GM19043 (cell line): ENCODE data around the gene GALR2.
"Not testable (repeated sequence)": the region's sequence is repeated elsewhere in the genome, so short reads cannot be mapped to it uniquely, and the experiment has no call there.

ENCODE experiments used
- ATAC-seq: cut with Tn5 transposase; IDR thresholded peaks from one replicate; pipeline ENCODE4 v1.9.1; 2021; ENCODE audit warnings: low read depth; ENCODE audit not compliant: unreplicated experiment

GALR2 gene

GRCh38 chr17:76049836-76050537, 24.6 kb upstream of the GALR2 start:
- ATAC-seq = no peak

- ATAC-seq = no peak
These were observed 23.8 kb upstream of the GALR2 start for GRCh38 chr17:76050538-76051467.

- no peak for ATAC-seq
These were observed 23.0 kb upstream of the GALR2 start for GRCh38 chr17:76051561-76051960.

GRCh38 chr17:76053246-76054111, 21.1 kb upstream of the GALR2 start:
- ATAC-seq = no peak

DNA sequence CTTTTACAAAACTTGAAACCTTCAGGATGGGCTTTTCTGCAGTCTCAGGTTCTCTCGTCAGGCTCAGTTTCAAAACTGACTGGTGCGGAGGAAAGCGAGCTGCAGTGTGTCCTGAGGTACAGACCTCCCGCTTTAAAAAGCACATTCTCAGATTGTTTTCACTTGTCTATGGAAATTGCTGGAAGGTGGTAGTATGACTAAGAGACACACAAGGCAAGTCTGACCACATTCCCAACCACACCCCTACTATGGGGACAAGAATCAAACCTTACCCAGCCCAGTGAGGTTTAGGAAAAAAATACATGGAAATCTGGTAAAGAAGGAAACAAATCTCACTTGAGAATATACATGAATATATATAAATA, 20.5 kb upstream of the GALR2 start:
- no peak for ATAC-seq

- no peak for ATAC-seq
These were observed 17.7 kb upstream of the GALR2 start for GRCh38 chr17:76056882-76057281.

DNA sequence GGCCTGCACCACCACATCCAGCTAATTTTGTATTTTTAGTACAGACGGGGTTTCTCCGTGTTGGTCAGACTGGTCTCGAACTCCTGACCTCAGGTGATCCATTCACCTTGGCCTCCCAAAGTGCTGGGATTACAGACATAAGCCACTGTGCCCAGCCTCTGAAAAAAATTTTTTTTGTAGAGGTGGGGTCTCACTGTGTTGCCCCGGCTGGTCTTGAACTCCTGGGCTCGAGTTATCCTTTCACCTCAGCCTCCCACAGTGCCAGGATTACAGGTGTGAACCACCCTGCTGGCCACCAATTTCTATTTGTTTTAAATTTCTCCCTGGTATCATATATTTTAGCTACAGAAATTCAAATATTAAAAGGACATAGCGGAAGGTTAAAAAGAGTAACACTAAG, 16.3 kb upstream of the GALR2 start:
- not testable (repeated sequence) for ATAC-seq

DNA sequence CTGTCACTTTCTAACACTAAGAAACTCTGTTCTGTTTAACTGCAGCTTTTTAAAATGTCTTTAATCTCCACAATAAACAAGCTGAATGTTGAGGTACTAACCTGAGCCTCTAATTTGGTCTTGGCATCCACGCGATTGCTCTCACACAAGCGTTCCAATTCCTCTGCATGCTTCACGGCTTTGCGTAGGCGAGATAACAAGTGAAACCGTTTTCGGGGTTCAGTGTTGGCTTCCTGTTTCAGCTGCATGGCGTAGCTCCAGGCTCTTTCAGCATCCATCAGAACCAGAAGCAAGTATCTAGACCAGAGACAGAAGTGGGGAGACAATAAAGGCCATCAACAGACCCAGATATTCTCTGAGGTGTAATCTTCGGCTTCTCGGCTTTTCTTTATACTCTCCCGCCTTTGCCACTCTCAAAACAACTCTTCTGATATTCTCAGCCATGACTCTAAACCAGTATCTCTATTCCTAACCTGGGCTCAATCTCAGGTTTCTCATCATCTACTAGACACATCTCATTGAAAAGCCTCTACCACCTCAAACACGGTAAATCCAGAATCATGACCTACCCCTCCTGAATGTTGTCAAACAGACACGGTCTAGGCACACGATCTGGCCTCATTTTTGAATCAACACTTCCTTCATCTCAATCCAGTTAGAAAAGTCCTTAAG, 10.6 kb upstream of the GALR2 start:
- ATAC-seq = no peak

DNA sequence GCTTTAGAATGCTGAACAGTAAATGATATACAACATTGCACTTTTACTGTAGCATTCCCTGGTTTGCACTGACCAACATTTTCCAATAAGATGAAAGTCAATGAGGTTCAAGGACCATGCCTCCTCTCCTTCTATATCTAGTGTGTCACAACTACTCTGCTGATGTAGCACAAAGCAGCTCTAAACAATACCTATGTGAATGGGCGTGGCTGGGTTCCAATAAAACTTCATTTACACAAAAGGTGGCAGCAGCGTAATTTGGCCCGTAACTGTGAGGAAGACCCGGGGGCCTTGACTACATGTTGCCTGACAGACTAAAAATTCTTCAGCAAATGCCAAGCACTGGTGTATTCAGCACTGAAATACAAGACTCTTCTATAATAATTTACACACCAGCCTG, 8.8 kb upstream of the GALR2 start:
- no peak for ATAC-seq

GRCh38 chr17:76071531-76072147, 2.9 kb upstream of the GALR2 start:
- no peak for ATAC-seq

DNA sequence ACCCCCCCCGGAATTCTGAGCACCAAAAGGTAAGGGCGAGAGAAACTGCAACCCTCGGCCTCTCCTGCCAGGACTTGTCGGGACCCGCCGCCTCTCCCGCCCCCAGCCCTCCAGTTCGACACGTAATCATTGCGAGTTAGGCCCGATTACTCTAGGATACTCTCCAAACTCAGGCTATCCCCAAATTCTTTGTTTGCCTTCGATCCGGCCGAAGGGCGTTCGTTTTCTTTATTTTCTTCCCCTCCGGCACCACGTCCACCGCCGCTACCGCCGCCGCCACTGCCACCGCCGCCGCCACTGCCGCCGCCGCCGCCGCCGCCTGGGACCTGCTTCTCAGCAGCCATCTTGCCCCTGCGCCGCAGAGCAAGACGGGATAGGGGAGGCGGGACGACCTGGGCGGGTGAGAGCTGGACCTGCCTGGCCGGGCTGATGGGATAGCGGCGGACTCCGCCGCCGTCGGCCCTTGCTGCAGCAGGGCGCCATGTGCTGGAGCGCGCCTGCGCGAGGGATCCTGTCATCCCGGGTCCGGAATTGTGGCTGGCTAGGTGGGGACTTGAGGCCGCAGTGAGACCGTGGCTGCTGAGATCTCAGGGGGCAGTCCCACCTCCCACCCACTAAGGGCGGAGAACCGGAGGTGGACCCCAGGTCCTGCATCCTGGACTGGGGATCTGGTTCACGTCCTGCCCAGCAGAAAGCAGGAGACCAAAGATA, 2.3 kb upstream of the GALR2 start, which contains the start of gene SRP68:
Gene SRP68 (minus strand): TSS at position 370 of the 711 bp plus-strand sequence. CDS start 26 bp downstream, at position 344.
- ATAC-seq = peak; percentile 81

DNA sequence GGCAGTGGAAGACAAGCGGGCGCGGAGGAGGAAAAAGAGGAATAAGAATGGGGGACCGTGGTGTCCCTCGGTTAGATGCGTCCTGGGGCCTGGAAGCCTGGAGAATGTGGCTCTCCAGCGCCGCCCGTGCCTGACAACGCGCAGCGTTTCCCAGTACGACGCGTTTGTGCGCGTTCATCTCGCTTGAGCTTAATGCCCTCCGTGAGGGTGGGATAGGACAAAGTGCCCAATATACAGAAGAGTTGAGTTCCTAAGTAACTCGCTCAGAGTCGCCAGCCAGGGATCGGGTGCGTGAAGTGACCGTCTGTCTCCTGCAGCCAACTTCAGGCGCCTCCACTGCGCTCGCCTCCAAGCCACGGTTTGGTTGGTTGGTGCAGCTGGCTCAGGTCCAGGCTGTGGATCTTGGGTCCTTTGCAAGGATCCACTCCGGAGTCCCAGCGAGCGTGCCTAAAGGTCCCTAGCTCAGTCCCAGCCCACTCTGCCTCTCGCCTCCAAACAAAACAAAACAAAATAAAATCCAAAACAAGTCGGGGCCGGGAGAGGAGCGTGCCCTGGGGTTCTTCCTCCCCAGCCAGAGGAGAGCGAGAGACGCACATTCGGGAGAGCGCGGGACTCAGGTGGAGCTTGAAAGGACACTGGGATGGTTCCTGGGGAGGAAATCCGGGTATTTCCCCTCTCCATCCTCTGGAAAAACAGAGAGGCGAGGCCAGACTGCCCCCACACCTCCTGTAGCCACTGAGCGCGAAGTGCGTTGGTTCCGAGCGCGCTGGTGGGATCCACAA, 974 bp downstream of the GALR2 start:
- no peak for ATAC-seq

GRCh38 chr17:76076146-76076764, 1.7 kb downstream of the GALR2 start:
- no peak for ATAC-seq

GRCh38 chr17:76076765-76077583, 2.4 kb downstream of the GALR2 start:
- ATAC-seq = no peak

DNA sequence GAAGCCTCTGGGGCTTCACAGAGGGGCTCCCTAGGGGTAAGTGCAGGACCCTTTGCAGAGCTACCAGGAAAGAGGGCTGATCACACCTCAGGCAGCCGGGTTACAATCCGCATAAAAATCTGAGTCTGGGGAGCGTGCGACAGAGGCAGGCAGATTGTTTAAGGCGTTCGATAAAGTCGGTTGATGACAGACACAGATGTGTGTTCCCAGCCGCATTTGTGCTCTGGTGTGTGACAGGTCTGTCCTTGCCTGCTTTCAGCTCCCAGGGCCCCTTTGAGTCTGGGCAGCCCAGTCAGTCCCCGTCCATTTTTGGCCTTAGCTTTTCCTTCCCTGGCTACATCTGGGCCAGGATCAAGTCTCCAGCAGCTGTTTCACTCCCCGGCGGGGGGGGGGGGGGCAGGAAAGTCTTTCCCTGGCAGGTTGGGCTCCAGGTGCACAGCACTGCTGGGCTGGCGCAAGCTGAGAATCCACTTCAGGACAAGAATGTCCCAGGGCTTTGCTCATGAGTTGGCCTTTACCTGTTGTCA, 3.1 kb downstream of the GALR2 start:
- no peak for ATAC-seq

- ATAC-seq = not testable (repeated sequence)
These were observed 3.8 kb downstream of the GALR2 start for GRCh38 chr17:76078370-76078769.
